GM18505 (cell line): ENCODE data around the gene QKI.

Source experiments
- ATAC-seq: cut with Tn5 transposase; IDR thresholded peaks from one replicate; pipeline ENCODE4 v1.9.1; 2021; ENCODE audit not compliant: unreplicated experiment
- POLR2A ChIP-seq: IDR thresholded peaks from 4 replicates; pipeline ENCODE4 v1.6.1; 2011; ENCODE audit warnings: borderline replicate concordance; ENCODE audit not compliant: insufficient read depth, insufficient read length; ENCODE audit errors: extremely low read depth

Gene QKI

DNA sequence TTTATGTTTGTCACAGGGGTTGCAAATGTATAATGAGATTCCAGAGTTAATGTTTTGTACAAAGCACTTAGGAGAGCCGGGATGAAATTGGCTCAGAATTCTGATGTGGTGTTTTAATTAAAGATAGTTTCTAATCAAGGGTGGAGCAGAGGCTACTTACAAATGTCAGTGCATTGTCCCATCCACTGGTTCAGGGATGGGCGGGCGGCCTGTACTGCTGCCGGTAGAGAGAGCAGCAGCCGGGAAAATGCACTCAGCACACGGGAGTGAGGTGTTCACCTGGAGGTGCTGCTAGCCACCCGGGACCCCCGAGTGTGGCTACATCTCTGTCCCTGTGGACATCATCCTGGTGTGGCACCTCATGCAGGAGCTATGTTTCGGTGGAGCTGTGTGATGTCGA is 193.3 kb downstream of the QKI start:
- no peak for ATAC-seq
- no peak for TF ChIP-seq POLR2A

GRCh38 chr6:163608204-163608644 is 193.7 kb downstream of the QKI start:
- ATAC-seq, result no peak
- no peak for TF ChIP-seq POLR2A

DNA sequence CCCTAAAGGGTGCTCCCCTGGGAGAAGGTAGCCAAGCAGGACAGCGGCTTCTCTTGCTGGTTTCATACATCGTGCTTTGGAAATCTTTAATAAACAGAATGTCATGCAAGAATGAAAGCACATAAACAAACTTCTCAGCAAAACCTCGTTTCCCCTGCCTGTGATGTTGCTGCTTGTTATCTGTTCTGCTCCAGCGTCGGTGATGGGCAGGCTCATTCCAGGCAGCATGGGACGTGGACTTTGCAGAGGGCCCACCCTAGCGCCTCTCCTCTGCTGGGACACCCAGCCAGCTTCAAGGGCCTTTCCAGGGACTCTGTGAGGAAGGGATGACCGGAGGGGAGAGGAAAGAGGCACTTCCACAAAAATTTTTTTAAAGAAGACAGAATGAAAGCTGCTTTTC is 197.7 kb downstream of the QKI start:
- TF ChIP-seq POLR2A, result no peak
- no peak for ATAC-seq

- no peak for TF ChIP-seq POLR2A
These were observed 198.5 kb downstream of the QKI start for GRCh38 chr6:163613025-163613424.

GRCh38 chr6:163613668-163614067 is 199.2 kb downstream of the QKI start:
- TF ChIP-seq POLR2A, result no peak
- no peak for ATAC-seq

More at GRCh38 chr6:163613025-163613424, 198.5 kb downstream of the QKI start:
- ATAC-seq, result no peak

DNA sequence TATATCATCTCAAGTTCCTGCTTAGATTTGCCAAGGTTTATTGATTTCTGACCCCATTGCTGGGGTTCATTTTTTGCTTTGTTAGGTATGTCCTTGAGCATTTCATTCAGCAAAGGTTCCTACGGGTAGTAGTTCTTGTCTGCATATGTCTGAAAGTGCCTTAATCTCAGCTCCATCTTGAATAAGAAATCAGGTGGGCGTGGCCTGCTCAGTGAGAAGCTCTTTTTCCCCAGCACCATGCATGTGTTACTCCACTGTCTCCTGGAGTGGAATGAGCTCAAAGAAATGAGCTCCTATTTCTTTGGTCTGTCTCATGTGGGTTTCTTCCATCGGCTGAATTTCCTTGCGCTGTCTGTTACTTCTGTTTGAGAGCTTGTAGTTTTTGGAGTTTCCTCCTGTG is 201.9 kb downstream of the QKI start:
- TF ChIP-seq POLR2A, result no peak
- no peak for ATAC-seq

DNA sequence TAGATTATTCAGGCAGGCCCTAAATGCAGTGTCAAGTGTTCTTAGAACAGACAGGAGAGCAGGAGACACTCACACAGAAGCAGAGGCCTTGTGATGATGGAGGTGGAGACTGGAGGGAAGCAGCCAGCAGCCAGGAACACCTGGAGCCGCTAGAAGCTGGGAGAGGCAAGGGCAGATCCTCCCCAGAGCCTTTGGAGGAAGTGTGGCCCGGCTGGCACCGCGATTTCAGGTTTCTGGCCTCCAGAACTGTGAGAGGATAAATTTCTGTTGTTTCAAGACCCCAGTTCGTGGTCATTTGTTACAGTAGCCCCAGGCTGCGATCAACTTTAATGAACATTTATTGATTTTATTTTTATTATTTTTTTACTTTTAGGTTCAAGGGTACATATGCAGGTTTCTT is 203.0 kb downstream of the QKI start:
- TF ChIP-seq POLR2A, result no peak
- no peak for ATAC-seq

DNA sequence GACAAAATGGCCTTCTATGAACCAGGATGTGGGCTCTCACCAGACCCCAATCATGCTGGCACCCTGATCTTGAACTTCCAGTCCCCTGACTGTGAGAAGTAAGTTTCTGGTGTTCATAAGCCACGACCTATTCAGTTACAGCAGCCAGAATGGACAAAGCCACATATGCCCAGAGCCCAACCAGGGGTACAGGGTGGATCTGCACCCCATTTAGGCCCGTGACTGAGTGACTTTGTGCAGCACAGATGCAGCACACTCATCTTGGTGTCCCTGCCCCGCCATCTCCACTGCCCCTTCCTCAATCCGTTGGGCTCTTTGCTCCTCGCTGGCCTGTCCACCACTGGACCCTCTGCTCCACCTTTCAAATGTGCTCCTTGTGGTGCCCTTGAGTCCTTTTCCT is 205.6 kb downstream of the QKI start:
- no peak for ATAC-seq
- TF ChIP-seq POLR2A, result no peak

- no peak for TF ChIP-seq POLR2A
- ATAC-seq, result no peak
These were observed 206.3 kb downstream of the QKI start for GRCh38 chr6:163620670-163621330.

- ATAC-seq, result no peak
- TF ChIP-seq POLR2A, result no peak
These were observed 210.7 kb downstream of the QKI start for GRCh38 chr6:163625265-163625664.

DNA sequence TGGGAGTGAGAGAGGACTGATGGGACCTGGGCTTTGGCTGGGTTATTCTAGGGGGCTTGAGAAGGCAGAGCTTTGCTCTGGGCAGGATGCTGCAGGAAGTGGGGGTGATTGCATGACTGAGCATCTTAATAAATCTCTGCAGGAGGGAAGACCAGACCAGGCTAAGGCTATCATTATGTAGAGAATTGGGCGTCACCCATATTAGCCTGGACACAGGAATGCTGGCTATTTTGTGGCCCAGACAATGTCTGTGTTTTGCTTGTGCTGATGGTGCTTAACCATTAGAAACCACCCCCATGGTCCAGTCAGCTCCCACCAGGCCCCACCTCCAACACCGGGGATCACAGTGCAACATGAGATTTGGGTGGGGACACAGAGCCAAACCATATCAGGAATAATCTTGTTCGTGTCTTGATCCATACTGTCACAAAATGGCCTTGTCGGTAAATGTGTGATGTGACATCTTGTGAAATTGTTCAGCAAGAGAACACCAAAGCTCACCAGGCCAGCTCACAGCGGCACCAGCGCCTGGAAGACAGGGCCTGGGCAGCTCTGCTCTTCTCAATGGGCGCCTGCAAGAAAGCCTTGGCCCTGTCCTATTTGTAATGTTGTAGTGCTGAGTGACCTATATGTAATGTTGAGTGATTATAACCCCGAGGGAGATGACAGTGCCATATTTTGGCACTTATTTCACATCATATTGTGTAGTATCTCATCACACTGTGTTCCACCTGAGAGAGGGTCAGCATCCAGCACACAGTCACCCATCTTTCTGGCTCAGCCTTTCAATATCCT is 211.8 kb downstream of the QKI start:
- TF ChIP-seq POLR2A, result no peak
- no peak for ATAC-seq

DNA sequence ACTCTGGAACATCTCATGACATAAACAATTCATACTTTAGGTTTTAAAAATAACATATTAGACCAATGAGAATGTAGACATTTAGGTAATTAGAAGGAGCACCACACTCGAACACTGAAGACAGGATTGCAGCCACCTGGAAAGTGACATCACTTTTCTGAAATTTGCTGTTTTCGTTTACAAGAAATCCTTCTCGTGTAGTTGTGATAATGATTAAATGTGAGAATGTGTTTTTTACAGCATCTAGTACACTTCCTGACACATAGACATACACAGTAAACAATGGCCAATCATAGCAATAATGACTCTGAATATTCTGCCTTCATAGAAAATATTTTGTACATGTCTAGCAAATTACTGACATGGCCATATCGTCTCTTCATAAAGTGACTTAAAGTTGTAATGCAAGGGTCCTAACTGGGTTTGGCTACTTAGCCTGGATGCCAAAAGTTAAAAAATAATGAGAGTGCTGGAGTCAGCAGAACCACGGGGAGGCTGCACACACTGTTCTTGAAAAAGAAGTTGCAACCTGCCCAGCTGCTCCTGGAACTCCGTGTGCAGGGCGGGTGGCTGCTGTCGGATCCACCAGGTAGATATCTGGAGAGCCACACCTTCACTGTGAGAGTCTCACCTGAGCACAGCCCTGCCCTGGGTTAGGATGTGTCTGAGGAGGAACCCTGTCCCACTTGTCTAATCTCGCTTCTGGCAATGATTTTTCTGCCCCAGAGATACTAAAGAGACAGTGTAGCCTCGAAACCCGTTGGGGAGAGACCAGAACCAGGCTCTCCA is 212.9 kb downstream of the QKI start:
- no peak for ATAC-seq
- no peak for TF ChIP-seq POLR2A
